ENCODE results near the gene CSF3R.

Gene CSF3R

GRCh38 chr1:36456391-36456928 is 26.3 kb downstream of the CSF3R start:
- Mint-ChIP-seq H3K36me3 (ENCODE audit: low read depth) (peaks cover 40% of the 10 kb centered on the region), H3K27me3 (ENCODE audit: low read depth) (no peaks in the 10 kb centered on the region), H3K4me3 (no peak overlapping the region), H3K9me3 (no peaks in the 10 kb centered on the region), H3K4me1 (peaks cover 3% of the 10 kb centered on the region), H3K27ac (no peak overlapping the region)
- no peak for TF ChIP-seq CTCF (IDR thresholded peaks at IDR 0.05; ENCODE audit: unreplicated experiment in 3 of 3)

- TF ChIP-seq CTCF (IDR thresholded peaks at IDR 0.05; ENCODE audit: unreplicated experiment in 3 of 3): no peak
- Mint-ChIP-seq H3K9me3 (no peaks in the 10 kb centered on the region), H3K4me1 (peaks cover 6% of the 10 kb centered on the region), H3K27me3 (ENCODE audit: low read depth) (no peaks in the 10 kb centered on the region), H3K36me3 (ENCODE audit: low read depth) (peaks cover 30% of the 10 kb centered on the region), H3K27ac (peak overlapping the region in 1 of 3 experiments; percentile 2), H3K4me3 (peak overlapping the region in 1 of 3 experiments; percentile 8)
These were observed 27.3 kb downstream of the CSF3R start for GRCh38 chr1:36455386-36455785.

- Mint-ChIP-seq H3K4me1 (peaks cover 11% of the 10 kb centered on the region), H3K4me3 (peak overlapping the region; percentile 31 to 64 (median 56)), H3K36me3 (ENCODE audit: low read depth) (peaks cover 24% of the 10 kb centered on the region), H3K9me3 (no peaks in the 10 kb centered on the region), H3K27ac (peak overlapping the region in 2 of 3 experiments; percentile 21 to 31), H3K27me3 (ENCODE audit: low read depth) (no peaks in the 10 kb centered on the region)
- TF ChIP-seq CTCF (IDR thresholded peaks at IDR 0.05; ENCODE audit: unreplicated experiment in 3 of 3): no peak
These were observed 28.9 kb downstream of the CSF3R start for GRCh38 chr1:36453600-36454388.

GRCh38 chr1:36453051-36453450 is 29.7 kb downstream of the CSF3R start:
- Mint-ChIP-seq H3K4me1 (peaks cover 18% of the 10 kb centered on the region), H3K27me3 (ENCODE audit: low read depth) (no peaks in the 10 kb centered on the region), H3K4me3 (peak overlapping the region in 2 of 3 experiments; percentile 13 to 15), H3K36me3 (ENCODE audit: low read depth) (peaks cover 21% of the 10 kb centered on the region), H3K27ac (no peak overlapping the region), H3K9me3 (no peaks in the 10 kb centered on the region)
- TF ChIP-seq CTCF (IDR thresholded peaks at IDR 0.05; ENCODE audit: unreplicated experiment in 3 of 3): no peak

- TF ChIP-seq CTCF (IDR thresholded peaks at IDR 0.05; ENCODE audit: unreplicated experiment in 3 of 3): no peak
These were observed 31.8 kb downstream of the CSF3R start for GRCh38 chr1:36450919-36451305.

More at GRCh38 chr1:36450919-36451305, 31.8 kb downstream of the CSF3R start:
- Mint-ChIP-seq H3K9me3 (no peaks in the 10 kb centered on the region), H3K36me3 (ENCODE audit: low read depth) (peaks cover 16% of the 10 kb centered on the region), H3K27me3 (ENCODE audit: low read depth) (no peaks in the 10 kb centered on the region), H3K27ac (peak overlapping the region; percentile 70 to 96 (median 89)), H3K4me1 (peaks cover 18% of the 10 kb centered on the region), H3K4me3 (peak overlapping the region; percentile 89 to 97 (median 94))

All from nephron (organoid).